Motor neuron (in vitro differentiated cells): ENCODE data around the gene RXRA. TPM values are rescaled to one million over a fixed set of nuclear protein-coding genes. Genes with fewer than 3 reads are reported as not detected.
A peak's percentile ranks its signal among the peaks of the same experiment; 100 is the strongest.

Source experiments
- ATAC-seq, 8 experiments: fragments of 200-7000 bp; cut with Tn5 transposase; replicated peaks in 6 of 8; 2 replicates each; pipeline ENCODE4 v1.8.0; 2021; ENCODE audit warnings: mild to moderate bottlenecking in 8 of 8, moderate library complexity in 8 of 8
- H3K27ac ChIP-seq, 2 donors: fragments of 250-450 bp; sonication (Bioruptor Pico); 2 replicates each; pipeline ENCODE4 v1.9.0; 2021; ENCODE audit warnings: antibody characterized with exemption in 2 of 2, mild to moderate bottlenecking in 2 of 2, moderate library complexity in 1 of 2
- H3K4me1 ChIP-seq, 2 donors: fragments of 250-450 bp; sonication (Bioruptor Pico); replicated peaks in 1 of 2; 2 replicates each; pipeline ENCODE4 v1.6.1; 2021; ENCODE audit warnings: antibody characterized with exemption in 2 of 2, mild to moderate bottlenecking in 2 of 2, moderate library complexity in 1 of 2
- H3K4me3 ChIP-seq, 5 donors: fragments of 250-450 bp; sonication (Bioruptor Pico); 2 replicates each; pipeline ENCODE4 v1.9.0; 2021; ENCODE audit warnings: antibody characterized with exemption in 5 of 5, mild to moderate bottlenecking in 5 of 5, moderate library complexity in 4 of 5
- WGBS, 10 experiments: fragments of 450-650 bp; shearing (Covaris generic); methylation state at CpG; one replicate each; pipeline ENCODE4 v1.0.0; 2022; 5-methylcytosine and 5-hydroxymethylcytosine counted together
- in situ Hi-C, 9 experiments: fragments of 400-800 bp; cut with MboI; loops; one replicate each; pipeline ENCODE4 v1.15.0; 2021; ENCODE audit warnings: low sequenced_read_pairs in 9 of 9, low pct_unique_long_range_greater_than_20kb in 2 of 9; ENCODE audit not compliant: unreplicated experiment in 9 of 9
- total RNA-seq, 8 experiments: library from RNA; unstranded; fragments of 300-600 nt; gene quantifications; 2 replicates each; pipeline versions ENCODE4 v1.2.3 to v1.2.4, GENCODE V29; 2022

Gene RXRA
- total RNA-seq, 8 experiments from 2014 or later = 10.2 to 20.7 (median 13.3) TPM

DNA sequence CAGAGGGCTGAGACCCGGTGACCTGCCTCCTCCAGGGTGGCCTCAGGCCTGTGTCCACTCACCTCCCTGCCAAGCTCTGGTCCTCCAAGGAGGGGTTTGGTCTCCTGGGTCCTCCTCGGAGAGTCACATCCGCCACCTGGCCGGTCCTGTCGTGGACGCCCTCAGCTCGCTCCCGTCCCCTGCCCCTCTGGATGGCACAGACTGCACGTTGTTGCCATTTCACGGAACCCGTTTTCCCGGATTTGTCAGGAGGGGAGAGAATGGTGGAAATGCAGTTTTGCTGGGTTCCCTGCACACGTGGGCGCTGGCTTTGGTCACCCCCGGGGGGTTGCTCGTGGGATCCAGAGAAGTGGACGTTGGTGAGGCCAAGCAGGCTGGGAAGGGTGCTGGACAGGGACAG lies 62.7 kb downstream of the RXRA start:
- Histone ChIP-seq H3K27ac (no peak overlapping the region), H3K4me3 (no peak overlapping the region), H3K4me1 (peaks cover 17 to 33% of the 10 kb centered on the region in 2 donors)
- in situ Hi-C loops = no loop called here
- no peak for ATAC-seq
- 63 to 88% (median 85%) methylated on average over 3 to 11 of the region's 17 CpGs; no CpG with 5 or more reads in 7 of the 10 experiments for WGBS, 10 experiments

DNA sequence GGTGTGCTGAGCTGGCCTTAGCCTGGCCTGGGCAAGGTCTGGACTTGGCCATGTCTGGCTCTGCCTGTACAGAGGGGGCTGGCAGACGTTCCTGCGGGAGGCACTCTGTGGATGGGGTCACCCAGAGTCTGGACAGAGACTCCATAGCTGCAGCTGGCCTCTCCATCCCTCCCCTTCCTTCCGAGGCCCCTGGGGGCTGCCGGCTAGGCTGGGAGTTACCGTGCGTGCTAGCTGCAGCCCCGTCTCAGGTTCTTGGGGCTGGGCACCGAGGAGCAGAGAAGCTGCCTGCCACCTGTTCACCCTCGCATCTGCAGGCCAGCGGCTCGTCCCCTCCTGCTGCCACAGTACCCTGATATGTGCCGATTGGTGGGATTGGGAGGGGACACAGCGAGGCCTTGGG lies 63.4 kb downstream of the RXRA start:
- H3K27ac ChIP-seq = no peak overlapping the region
- H3K4me3 ChIP-seq = no peak overlapping the region
- peak in 4 of 8 experiments; percentile 9 to 21 (median 14) for ATAC-seq
- WGBS, 10 experiments = 63 to 100% (median 90%) methylated on average over 2 to 6 of the region's 13 CpGs; no CpG with 5 or more reads in 6 of the 10 experiments
- H3K4me1 ChIP-seq = peaks cover 17 to 33% of the 10 kb centered on the region in 2 donors
- in situ Hi-C loops = no loop called here

DNA sequence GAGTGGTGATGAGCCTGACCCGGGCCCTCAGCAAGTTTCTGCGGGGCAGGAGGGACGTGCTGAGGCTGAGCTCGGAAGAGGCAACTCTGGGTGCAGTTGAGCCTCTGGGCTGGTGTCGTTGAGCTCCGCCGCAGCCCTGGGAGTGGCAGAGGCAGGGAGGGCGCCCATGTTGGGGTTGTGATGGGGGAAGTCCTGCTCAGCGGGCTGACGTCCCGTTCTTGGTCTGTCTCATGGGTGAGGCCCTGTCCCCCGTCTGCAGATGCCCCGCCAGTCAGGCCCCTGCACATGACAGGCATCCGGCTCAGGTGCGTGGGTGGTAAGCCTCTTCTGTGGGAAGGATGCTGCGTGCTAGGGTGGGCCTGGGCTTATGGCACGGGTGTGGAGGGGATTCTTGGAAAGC lies 64.3 kb downstream of the RXRA start:
- no peak overlapping the region for H3K27ac ChIP-seq
- WGBS, 10 experiments = 95 to 100% methylated on average over 2 to 4 of the region's 17 CpGs; no CpG with 5 or more reads in 8 of the 10 experiments
- peaks cover 17 to 29% of the 10 kb centered on the region in 2 donors for H3K4me1 ChIP-seq
- no peak overlapping the region for H3K4me3 ChIP-seq
- ATAC-seq = no peak
- in situ Hi-C loops = no loop called here

DNA sequence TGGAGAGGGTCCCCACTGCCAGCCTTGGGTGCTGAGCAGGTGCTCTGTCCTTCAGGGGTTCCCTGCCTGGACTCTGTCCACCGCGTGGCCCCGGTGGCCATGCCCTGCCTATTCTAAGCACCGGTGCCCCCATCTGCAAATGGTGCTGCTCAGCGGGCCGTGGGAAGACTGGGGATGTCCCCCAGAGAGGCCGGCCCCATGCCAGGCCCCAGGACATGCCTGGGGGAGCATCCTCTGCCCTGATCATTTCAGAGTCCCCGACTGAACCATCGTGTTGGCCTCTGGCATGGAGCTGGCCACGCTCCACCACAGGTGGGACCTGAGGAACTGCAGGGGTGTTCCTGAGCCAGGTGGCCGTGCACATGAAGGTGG lies 64.7 kb downstream of the RXRA start:
- Histone ChIP-seq H3K4me1 (peaks cover 17 to 29% of the 10 kb centered on the region in 2 donors), H3K4me3 (no peak overlapping the region), H3K27ac (no peak overlapping the region)
- no peak for ATAC-seq
- in situ Hi-C loops = no loop called here
- WGBS, 10 experiments = 80% methylated on average over 2 of the region's 11 CpGs; no CpG with 5 or more reads in 9 of the 10 experiments

DNA sequence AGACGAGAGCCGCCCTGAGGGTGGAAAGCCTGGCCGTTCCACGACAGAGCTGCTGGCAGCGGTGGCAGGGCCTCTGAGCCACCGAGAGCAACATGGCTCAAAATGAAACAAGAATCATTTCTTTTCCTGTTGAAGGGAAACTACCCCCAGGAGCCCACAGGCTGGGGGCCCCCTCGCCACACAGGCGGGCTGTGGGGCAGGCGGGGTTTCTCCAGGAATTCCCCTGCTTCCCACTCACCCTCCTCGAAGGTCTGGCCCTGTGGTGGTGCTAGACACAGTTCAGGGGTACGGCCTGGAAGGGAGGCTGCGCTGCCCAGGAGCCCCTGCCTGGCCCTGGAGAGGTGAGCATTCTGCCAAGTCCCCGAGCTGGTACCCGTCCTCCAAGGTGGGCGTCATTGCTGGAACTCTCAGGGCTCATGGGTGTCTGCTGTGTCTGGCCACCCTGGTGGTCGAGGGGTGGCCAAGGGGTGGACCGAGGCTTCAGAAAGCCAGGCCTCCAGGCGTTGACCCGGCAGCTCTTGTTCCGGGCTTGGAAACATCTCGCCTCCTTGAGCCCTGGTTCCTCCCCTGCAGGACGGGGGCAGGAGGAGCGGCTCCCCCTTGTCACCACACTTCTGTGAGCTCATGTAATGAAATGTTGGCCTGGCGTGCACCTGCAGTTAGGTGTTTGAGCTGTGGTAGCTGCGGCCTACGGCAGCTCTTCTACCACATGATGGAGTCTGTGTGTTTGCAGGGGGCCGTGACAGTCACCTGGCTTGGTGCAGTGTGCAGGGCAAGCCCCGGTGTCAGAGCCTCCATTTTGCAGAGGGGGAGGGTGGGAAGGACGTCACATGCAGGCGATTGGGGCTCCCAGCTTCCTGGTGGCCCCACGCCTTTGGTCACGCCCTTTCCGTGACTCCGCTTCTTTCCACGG lies 65.3 kb downstream of the RXRA start:
- H3K4me1 ChIP-seq = peaks cover 17 to 29% of the 10 kb centered on the region in 2 donors

DNA sequence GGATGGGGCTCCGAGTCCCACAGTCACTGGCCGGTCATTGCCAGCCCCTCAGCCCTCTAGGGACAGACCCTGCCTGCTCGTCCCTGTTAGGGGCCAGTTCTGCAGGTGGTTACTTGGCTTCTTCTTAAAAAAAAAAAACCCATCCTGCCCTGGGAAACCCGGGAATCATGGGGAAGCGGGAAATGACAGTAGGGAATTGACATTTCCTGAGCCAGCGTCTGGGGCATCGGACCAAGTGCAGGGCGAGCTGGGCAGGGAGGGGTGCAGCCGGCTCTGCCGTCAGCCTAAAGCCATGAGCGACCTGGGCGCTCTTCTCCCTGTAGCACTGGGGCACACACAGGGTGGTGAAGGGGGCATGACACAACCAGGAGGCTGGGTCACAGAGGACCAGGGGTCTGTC lies 66.6 kb downstream of the RXRA start:
- 60 to 94% (median 90%) methylated on average over 1 to 3 of the region's 12 CpGs; no CpG with 5 or more reads in 7 of the 10 experiments for WGBS, 10 experiments
- Histone ChIP-seq H3K4me1 (peaks cover 17 to 24% of the 10 kb centered on the region in 2 donors), H3K27ac (no peak overlapping the region), H3K4me3 (no peak overlapping the region)
- in situ Hi-C loops = no loop called here
- ATAC-seq = no peak

More for the DNA sequence above, 65.3 kb downstream of the RXRA start:
- H3K27ac ChIP-seq = no peak overlapping the region
- WGBS, 10 experiments = 80 to 100% (median 100%) methylated on average over 1 to 2 of the region's 35 CpGs; no CpG with 5 or more reads in 6 of the 10 experiments
- H3K4me3 ChIP-seq = no peak overlapping the region
- in situ Hi-C loops = no loop called here
- ATAC-seq = no peak

DNA sequence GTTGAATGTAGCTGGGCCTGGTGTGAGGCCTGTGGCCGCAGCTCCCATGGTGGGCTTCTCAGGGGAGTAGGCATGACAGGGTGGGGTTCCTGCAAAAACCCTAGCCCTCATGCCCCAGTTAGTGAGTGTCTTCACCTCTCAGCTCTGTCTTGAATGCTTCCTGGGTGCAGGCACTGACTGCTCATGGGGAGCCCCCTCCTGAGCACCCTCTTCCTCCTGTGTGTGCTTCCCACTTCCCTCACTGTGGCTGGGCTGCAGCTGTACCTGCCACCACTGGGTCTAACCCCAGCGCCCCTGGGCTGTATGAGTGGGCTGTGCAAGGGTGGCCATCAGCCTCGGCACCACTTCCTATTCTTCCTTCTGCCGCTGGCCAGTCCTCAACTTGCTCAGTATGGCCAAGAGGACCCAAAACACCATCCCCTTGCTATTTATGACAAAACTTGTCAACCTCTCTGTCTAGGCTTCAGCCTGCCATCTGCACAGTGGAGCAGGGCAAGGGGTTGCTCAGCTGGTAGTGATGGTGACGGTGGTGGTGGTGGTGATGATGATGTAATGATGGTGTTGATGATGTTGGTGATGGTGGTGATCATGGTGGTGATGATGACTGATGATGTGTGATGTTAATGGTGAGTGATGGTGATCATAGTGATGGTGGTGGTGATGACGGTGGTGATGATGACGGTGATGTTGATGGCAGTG lies 67.5 kb downstream of the RXRA start:
- Histone ChIP-seq H3K4me3 (no peak overlapping the region), H3K4me1 (peaks cover 9 to 18% of the 10 kb centered on the region in 2 donors), H3K27ac (no peak overlapping the region)
- in situ Hi-C loops = no loop called here
- 80 to 100% (median 95%) methylated on average over 1 to 3 of the region's 7 CpGs; no CpG with 5 or more reads in 6 of the 10 experiments for WGBS, 10 experiments
- no peak for ATAC-seq

DNA sequence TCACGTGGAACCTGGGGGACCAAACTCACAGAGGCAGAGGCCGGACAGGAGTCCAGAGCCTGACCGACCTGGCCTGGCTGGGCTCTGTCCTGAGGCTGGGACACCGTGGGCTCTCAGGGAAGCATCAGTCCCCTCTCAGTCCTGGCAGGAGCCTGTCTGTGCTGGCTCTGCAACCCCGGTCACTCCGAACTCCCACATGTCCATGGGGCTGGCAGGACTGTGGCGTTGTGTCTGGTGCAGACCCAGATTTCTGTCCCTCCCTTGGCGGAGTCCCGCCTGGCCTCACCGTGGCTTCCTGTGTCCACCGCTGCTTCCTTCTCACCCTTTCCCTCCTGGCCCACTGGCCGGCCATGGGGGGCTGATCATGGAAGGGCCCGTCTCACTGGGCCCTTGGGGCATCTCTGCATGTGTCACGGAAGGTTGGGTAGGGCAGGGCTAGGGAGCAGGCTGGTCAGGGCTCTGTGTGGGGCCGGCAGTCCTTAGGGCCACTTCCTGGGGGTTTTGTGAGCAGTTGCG lies 68.8 kb downstream of the RXRA start:
- Histone ChIP-seq H3K27ac (no peak overlapping the region), H3K4me3 (no peak overlapping the region), H3K4me1 (peaks cover 0 to 5% of the 10 kb centered on the region in 2 donors)
- in situ Hi-C loops = no loop called here
- no peak for ATAC-seq
- 40 to 97% (median 92%) methylated on average over 1 to 6 of the region's 16 CpGs; no CpG with 5 or more reads in 5 of the 10 experiments for WGBS, 10 experiments

DNA sequence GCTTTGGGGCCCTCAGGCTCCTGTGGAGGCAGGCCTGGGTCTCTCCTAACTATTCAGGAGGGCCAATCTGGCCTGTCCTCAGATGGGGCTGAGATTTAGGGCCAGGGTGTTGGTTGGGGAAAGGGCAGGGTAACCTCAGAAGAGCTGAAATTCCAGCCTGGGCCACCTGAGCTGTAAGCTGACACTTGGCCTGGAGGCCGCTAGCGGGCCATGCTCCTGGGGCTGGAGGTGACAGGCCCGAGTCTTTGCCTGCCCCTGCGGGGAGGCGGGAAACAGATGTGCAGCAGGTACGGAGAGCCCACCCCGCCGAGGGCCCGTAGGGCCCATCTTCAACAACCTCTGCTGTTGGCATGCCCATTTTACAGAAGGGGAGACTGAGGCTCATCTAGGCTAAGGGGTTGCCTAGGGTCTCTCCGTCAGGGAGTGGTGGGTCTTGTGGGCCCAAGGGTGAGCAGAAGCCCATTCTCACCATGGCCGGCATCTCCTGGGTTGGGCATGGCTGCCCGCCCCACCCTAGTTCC lies 69.5 kb downstream of the RXRA start:
- H3K27ac ChIP-seq = no peak overlapping the region
- no peak overlapping the region for H3K4me3 ChIP-seq
- 80 to 95% methylated on average over 1 to 12 of the region's 12 CpGs; no CpG with 5 or more reads in 8 of the 10 experiments for WGBS, 10 experiments
- H3K4me1 ChIP-seq = peaks cover 0 to 2% of the 10 kb centered on the region in 2 donors
- no peak for ATAC-seq
- in situ Hi-C loops = no loop called here

DNA sequence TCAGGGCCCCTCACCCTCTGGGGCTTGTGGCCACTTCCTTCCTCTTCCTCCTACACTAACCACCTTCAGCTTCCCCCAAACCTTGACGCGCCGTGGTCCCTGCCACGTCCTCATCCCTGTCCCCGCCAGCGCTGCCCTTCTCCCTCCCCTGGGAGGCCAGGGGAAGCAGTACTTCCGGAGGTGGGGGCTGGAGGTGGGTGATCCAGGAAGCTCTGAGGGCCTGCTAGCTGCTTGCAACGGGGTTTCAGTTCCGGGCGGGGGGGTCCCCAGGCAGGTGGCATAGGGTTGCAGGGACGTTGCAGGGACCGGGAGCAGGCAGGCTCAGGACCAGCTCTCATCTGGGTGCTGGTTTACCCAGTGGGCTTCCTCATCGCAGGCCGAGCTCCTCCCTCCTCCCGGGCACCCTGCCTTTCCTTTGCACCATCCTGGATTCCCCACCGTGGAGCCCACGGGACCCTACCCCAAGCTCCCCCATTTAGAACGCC lies 70.0 kb downstream of the RXRA start:
- H3K27ac ChIP-seq = no peak overlapping the region
- no peak overlapping the region for H3K4me3 ChIP-seq
- H3K4me1 ChIP-seq = peaks cover 0 to 2% of the 10 kb centered on the region in 2 donors
- in situ Hi-C loops = no loop called here
- 49 to 79% (median 66%) methylated on average over 3 to 7 of the region's 18 CpGs; no CpG with 5 or more reads in 7 of the 10 experiments for WGBS, 10 experiments
- peak in 3 of 8 experiments; percentile 8 to 18 (median 11) for ATAC-seq

DNA sequence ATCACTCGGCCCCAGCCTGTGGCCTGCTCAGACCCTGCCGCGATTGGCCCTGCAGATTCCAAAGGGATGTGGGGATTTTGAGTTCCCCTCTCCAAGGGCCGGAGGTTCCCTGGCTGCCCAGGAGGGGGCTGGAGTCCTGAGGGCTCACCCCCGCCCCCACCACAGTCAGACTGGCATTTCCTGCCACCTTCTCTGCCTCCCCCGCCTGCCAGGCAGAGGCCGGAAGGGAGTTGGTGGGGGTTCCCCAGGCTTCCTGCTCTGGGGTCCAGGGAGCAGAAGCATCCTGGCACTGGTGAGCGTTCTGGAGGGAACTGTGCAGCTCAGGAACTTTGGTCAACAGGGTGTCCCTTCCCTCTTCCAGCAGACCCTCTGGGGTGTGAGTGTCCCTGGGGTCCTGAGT lies 70.6 kb downstream of the RXRA start:
- WGBS, 10 experiments = no CpG with 5 or more reads among the region's 8 CpGs
- Histone ChIP-seq H3K27ac (no peak overlapping the region), H3K4me1 (peaks cover 0 to 1% of the 10 kb centered on the region in 2 donors), H3K4me3 (no peak overlapping the region)
- peak in 1 of 8 experiments; percentile 6 for ATAC-seq
- in situ Hi-C loops = no loop called here

DNA sequence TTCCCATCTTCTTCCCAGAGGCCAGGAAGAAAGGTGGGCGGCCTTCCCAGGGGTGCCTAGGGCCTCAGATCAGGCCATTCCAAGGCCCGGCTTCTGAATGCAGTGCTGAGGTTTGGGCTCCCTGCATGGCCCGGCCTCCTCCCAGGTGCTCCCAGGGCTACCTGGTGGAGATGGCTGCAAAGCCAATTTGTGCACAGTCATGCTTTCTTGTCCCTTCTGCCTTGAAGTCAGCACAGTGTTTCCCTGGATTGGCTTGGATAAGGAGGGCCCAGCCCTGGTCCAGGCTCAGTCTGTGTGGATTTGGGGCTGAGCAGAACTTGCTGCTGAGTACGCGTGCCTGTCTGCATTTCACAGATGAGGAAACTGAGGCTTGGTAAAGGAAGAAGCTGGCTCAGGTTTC lies 72.5 kb downstream of the RXRA start:
- Histone ChIP-seq H3K4me3 (no peak overlapping the region), H3K4me1 (no peaks in the 10 kb centered on the region), H3K27ac (no peak overlapping the region)
- WGBS, 10 experiments = 92 to 100% (median 100%) methylated on average over 1 to 3 of the region's 5 CpGs; no CpG with 5 or more reads in 4 of the 10 experiments
- ATAC-seq = no peak
- in situ Hi-C loops = no loop called here
